Measurements from ENCODE around the gene CAPN7.

Gene CAPN7

GRCh38 chr3:15279205-15279604 is 73.2 kb downstream of the CAPN7 start:
- DNase-seq = no peak

GRCh38 chr3:15279671-15280402 is 73.8 kb downstream of the CAPN7 start:
- DNase-seq = no peak

- DNase-seq = no peak
Measured at GRCh38 chr3:15280853-15281532, 74.9 kb downstream of the CAPN7 start.

- DNase-seq = no peak
Measured at GRCh38 chr3:15281817-15282216, 75.8 kb downstream of the CAPN7 start.

GRCh38 chr3:15283702-15284101 is 77.7 kb downstream of the CAPN7 start:
- no peak for DNase-seq

- peak; percentile 98 for DNase-seq
Measured at GRCh38 chr3:15284121-15284889, 78.3 kb downstream of the CAPN7 start.

GRCh38 chr3:15286022-15286421 is 80.0 kb downstream of the CAPN7 start:
- DNase-seq = no peak

GRCh38 chr3:15287565-15288330 is 81.7 kb downstream of the CAPN7 start:
- no peak for DNase-seq

GRCh38 chr3:15288331-15289035 is 82.4 kb downstream of the CAPN7 start:
- no peak for DNase-seq

GRCh38 chr3:15289661-15290060 is 83.6 kb downstream of the CAPN7 start:
- no peak for DNase-seq

GRCh38 chr3:15290736-15291135 is 84.7 kb downstream of the CAPN7 start:
- no peak for DNase-seq

- DNase-seq = no peak
Measured at GRCh38 chr3:15291589-15292541, 85.8 kb downstream of the CAPN7 start.

- DNase-seq = no peak
Measured at GRCh38 chr3:15292765-15293522, 86.9 kb downstream of the CAPN7 start.

GRCh38 chr3:15294929-15295328 is 88.9 kb downstream of the CAPN7 start:
- no peak for DNase-seq

GRCh38 chr3:15295506-15295905 is 89.5 kb downstream of the CAPN7 start:
- DNase-seq = no peak

GRCh38 chr3:15297608-15298350 is 91.7 kb downstream of the CAPN7 start:
- no peak for DNase-seq

GRCh38 chr3:15298504-15298903 is 92.5 kb downstream of the CAPN7 start:
- DNase-seq = no peak

- peak; percentile 91 for DNase-seq
Measured at GRCh38 chr3:15299036-15299435, 93.0 kb downstream of the CAPN7 start.

GRCh38 chr3:15300323-15301078 is 94.5 kb downstream of the CAPN7 start:
- DNase-seq = peak; percentile 23 to 57
